ENCODE results near the gene TPSAB1.
"Not testable (repeated sequence)": the region's sequence is repeated elsewhere in the genome, so short reads cannot be mapped to it uniquely, and the experiment has no call there.

Gene TPSAB1

DNA sequence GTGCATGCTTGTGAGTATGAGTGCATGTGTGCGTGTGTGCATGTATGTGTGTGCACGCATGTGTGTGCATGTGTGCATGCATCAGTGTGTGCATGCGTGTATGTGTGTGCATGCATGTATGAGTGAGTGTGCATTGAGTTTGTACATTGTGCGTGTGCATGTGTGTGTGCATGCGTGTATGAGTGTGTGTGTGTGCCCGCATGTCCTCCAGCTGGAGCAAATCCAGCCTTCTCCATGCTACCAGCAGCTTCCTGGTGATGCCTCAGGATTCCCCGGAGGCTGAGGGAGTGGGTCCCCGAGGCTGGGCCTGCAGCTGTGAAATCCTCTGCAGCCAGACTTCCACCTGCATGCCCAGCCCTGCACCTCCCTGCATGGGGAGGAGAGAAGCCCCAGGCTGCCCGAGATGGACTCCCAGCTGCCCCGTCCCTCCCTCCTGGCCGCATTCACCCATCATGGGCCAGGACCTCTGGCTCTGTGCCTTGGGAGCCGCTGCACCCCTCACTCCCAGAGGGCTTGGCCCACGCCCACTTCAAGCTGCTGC is 24.7 kb downstream of the TPSAB1 start:
- DNase-seq (ENCODE audit: low read depth, low spot score) = no peak

DNA sequence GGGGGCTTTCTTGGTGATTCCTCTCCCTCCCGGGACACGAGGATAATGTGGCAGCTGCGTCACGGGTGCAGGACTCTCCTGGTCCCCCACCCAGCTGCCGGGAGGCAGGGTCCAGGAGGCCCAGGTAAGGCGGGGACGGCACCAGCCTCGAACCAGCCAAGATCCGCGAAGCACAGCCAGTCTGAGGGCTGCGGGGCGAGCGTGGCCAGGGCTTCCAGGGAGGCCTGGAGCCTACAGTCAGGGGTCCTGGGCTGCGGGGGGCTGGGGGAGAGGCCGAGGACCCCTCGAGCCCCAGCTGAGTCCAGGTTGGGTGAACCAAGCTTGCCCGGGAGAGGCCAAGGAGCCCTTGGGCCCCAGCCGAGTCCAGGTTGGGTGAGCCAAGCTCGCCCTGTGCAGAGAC is 25.3 kb downstream of the TPSAB1 start:
- DNase-seq (ENCODE audit: low read depth, low spot score) = no peak

- not testable (repeated sequence) for DNase-seq (ENCODE audit: low read depth, low spot score)
These were observed 28.9 kb downstream of the TPSAB1 start for GRCh38 chr16:1269418-1269817.

GRCh38 chr16:1271380-1271723 is 30.8 kb downstream of the TPSAB1 start:
- no peak for DNase-seq (ENCODE audit: low read depth, low spot score)

DNA sequence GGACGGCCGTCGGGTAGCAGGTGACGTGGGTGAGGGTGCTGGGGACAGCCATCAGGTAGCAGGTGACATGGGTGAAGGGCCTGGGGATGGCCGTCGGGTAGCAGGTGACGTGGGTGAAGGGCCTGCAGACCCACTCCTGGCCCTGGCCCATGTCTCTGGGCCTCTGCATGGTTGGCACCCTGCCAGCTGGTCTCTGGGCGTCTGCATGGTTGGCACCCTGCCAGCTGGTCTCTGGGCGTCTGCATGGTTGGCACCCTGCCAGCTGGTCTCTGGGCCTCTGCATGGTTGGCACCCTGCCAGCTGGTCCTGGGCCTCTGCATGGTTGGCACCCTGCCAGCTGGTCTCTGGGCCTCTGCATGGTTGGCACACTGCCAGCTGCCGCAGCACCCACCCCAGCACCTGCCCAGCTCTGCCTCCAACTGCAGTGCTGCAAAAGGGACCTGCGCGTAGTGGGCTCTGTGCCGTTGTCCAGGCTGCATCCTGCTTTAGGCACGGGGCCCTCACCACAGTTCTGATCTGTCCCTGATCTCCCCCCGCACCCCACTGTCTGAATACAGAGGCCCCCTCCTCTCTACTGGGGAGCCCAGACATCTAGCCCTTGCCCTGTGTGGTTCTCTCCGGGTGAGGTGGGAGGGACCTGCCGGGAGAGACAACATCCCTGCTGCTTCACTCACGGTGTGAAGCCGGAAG is 31.4 kb downstream of the TPSAB1 start:
- not testable (repeated sequence) for DNase-seq (ENCODE audit: low read depth, low spot score)

GRCh38 chr16:1272453-1273198 is 32.1 kb downstream of the TPSAB1 start:
- DNase-seq (ENCODE audit: low read depth, low spot score) = no peak

DNA sequence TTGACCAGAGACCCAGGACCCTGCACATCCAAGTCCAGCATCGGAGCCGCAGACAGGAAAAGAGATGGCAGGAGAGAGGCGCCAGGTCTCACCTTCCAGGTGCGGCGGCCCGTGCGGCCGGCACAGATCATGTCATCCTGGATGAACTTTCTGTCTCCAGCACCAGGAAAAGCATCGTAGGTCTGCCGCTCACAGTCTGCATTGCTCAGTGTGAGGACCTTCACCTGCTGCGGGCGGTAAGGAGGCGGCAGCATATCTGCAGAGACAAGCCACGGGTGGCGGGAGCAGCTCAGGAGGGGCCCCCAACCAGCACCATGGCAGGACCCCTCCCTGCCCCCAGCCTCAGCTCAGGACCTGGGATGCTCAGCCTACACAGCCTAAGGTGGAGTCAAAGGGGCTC is 33.3 kb downstream of the TPSAB1 start:
- no peak for DNase-seq (ENCODE audit: low read depth, low spot score)

DNA sequence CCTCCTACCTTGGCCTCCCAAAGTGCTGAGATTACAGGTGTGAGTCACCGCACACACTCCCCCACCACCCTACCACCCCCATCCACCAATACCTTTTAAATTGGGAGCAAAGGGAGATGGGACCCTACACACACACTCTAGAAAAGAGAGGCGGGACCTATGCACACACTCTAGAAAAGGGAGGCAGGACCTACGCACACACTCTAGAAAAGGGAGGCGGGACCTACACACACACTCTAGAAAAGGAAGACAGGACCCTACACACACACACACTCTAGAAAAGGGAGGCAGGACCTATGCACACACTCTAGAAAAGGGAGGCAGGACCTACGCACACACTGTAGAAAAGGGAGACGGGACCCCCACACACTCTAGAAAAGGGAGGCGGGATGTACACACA is 34.3 kb downstream of the TPSAB1 start:
- DNase-seq (ENCODE audit: low read depth, low spot score) = no peak

DNA sequence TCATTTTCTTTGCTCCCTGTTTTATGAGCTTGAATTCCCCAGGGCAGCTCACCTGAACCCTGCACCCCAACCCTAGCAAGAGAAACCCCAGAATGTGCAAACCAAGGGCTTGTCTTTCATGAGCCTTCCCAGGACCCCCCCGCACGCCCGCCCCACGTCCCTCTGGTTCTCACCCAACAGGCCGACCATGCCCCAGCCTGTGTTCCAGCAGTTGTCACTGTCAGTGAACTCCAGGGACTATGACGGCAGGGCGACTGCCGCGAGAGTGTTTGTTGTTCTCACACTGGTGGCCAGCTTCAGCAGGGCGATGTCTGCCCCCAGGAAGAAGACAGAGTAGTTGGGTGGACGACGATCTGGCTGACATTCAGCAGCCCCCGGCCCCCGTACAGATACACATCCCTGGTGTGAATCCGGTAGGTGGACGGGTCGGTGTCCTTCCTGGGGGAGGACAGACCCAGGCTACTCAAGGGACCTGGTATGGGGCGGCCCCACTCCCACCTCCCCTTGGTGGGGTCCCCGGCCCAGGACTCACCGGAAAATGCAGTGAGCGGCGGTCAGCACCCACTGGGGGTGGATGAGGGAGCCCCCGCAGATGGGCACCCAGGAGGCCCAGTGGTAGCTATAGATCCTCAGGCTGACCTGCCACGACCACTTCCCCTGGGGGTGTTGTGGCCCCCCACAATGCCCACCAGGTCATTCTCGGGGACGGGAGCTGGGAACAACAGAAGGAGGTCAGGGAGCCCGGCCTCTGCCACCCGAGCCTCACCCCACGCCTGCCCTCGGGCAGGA is 35.5 kb downstream of the TPSAB1 start:
- DNase-seq (ENCODE audit: low read depth, low spot score) = no peak

- no peak for DNase-seq (ENCODE audit: low read depth, low spot score)
These were observed 36.0 kb downstream of the TPSAB1 start for GRCh38 chr16:1276580-1276878.

DNA sequence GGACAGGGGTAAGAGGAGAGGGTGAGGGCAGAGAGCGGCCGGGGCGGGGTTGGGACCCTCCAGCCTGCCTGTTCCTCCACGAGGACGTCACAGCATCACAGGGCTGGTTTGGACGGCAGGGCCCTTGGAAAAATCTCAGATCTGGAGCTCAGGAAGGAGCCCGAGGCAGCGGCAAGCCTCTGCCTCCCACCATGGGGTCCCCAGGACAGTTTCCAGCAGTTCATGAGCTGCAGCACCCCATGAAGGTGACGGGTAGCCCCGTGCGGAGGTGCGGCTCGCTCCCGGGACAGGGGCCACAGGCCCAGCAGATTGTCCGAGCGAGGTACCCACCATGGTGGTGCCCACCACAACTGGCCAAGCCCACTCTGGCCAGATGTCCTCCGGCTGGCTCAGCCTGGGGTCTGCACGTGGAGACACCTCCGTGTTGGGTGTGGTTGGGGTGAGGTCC is 36.7 kb downstream of the TPSAB1 start:
- DNase-seq (ENCODE audit: low read depth, low spot score) = no peak

DNA sequence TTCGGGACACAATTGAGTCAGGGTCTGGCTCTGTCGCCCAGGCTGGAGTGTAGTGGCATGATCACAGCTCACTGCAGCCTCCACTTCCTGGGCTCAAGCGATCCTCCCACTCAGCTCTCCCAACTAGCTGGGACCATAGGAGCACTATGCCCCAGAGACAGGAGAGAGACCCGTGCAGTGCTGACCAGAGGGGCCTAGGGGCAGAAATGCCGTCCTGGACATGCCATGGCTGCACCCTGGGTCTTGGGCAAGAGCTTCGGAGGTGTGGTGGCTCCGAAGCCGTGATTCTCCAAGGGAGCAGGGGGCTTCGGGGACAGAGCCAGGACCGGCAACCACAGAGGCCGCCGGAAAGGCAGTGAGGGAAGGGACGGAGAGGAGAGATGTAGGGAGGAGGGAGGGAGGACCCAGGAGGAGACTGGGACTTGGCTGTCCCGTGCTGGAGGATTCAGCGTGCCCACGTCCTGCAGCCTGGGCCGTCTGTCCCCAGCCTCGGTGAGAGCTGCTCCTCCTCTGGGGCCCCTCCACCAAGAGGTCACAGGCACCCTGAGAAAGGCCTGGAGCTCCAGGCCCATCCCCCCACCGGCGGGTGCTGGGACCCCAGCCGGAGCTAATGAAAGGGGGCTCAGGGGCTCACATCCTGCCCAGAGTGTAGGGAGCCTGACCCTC is 37.2 kb downstream of the TPSAB1 start:
- no peak for DNase-seq (ENCODE audit: low read depth, low spot score)

- no peak for DNase-seq (ENCODE audit: low read depth, low spot score)
These were observed 38.0 kb downstream of the TPSAB1 start for GRCh38 chr16:1278477-1278876.

GRCh38 chr16:1279081-1279944 is 38.8 kb downstream of the TPSAB1 start:
- DNase-seq (ENCODE audit: low read depth, low spot score) = no peak

DNA sequence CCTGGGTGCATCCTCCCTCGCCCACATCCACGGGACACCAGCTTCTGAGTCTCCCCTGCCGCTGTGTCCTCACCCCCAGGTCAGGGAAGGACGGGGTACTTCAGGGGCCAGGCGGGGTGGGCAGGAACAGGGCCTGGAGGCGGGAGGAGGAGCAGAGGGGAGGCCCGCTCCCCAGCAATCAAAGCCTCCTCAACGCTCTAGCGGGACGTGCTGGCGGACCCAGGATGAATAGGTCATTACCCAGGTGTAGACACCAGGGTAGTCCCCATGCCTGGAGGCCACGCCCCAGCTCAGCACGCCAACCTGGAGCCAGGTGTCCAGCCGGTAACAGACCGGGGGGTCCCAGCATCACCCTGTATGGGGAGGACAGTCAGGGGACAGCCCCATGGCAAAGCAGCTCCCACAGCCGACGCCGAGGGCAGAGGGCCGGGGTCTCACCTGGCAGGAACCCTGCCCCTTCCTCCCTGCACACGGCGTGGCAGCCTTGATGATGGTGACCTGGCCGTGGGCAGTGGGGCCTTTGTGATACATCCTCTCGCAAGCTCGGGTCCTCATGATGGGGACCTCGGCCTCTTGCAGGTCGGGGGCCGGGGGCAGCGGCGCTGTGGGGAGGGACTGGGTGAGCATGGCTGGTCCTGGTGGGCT is 39.6 kb downstream of the TPSAB1 start:
- DNase-seq (ENCODE audit: low read depth, low spot score) = no peak

GRCh38 chr16:1280783-1281182 is 40.3 kb downstream of the TPSAB1 start:
- no peak for DNase-seq (ENCODE audit: low read depth, low spot score)

DNA sequence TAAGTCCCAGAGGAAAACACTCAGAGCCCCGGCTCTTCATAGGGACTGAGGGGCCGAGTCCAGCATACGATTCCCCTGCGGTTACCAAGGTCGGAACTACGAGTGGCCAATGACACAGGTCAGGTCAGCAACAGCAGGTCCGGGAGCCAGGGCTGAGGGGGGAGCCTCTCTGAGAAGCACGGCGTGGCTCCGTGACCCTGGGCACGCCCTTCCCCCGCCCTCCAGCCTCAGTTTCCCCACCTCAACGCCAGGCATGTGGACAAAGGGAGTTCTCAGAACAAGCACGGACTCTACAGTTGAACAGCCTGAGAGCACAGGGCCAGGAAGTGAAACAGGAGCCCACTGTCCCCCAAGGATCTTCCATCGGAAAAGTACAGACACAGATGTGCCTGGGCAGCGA is 41.0 kb downstream of the TPSAB1 start:
- no peak for DNase-seq (ENCODE audit: low read depth, low spot score)

GRCh38 chr16:1282324-1282973 is 41.9 kb downstream of the TPSAB1 start:
- no peak for DNase-seq (ENCODE audit: low read depth, low spot score)

GRCh38 chr16:1283296-1283695 is 42.8 kb downstream of the TPSAB1 start:
- DNase-seq (ENCODE audit: low read depth, low spot score) = no peak
